Measurements from ENCODE around the gene NOL9. TPM values are rescaled to one million over a fixed set of nuclear protein-coding genes. Genes with fewer than 3 reads are reported as not detected.
A peak's percentile ranks its signal among the peaks of the same experiment; 100 is the strongest.

Gene NOL9
- total and polyA plus RNA-seq, 2 of the 13 experiments (the other 11 are each of a cell fraction or from before 2014, with no cell fraction given) = 18.0 to 24.7 TPM

DNA sequence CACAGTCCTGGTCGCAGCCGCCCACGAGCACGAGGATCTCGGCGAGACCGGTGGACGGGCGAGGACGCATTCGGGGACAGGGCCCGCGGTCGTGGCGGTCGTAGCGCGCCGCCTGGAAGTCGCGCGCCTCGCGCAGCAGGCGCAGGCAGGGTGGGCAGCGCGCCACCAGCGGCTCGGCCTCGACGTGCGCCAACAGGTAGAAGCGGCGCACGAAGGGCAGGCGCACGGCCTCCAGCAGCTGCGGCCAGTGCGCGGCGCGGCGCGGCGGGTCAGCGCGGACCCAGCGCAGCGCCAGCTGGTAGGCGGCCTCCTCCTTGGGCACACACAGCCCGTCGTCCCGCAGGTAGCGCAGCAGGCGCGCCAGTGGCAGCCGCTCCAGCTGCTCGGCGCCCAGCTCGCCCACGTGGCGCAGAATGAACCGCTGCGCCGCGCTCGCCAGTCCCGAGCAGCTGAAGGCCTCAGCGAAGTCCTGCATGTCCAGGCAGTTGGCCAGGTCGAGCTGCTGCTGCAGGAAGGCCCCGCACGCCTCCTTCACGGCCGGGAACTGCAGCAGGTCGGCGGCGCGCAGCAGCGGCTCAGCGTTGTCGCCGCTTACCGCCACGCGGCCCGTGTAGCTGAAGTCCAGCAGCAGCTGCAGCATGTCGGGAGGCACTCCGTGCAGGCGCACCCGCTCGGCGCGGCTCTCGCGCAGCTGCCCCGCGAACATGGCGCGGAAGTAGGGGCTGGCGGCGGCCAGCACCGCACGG is 47.8 kb upstream of the NOL9 start (continued):
- TF ChIP-seq, protein P1, sequence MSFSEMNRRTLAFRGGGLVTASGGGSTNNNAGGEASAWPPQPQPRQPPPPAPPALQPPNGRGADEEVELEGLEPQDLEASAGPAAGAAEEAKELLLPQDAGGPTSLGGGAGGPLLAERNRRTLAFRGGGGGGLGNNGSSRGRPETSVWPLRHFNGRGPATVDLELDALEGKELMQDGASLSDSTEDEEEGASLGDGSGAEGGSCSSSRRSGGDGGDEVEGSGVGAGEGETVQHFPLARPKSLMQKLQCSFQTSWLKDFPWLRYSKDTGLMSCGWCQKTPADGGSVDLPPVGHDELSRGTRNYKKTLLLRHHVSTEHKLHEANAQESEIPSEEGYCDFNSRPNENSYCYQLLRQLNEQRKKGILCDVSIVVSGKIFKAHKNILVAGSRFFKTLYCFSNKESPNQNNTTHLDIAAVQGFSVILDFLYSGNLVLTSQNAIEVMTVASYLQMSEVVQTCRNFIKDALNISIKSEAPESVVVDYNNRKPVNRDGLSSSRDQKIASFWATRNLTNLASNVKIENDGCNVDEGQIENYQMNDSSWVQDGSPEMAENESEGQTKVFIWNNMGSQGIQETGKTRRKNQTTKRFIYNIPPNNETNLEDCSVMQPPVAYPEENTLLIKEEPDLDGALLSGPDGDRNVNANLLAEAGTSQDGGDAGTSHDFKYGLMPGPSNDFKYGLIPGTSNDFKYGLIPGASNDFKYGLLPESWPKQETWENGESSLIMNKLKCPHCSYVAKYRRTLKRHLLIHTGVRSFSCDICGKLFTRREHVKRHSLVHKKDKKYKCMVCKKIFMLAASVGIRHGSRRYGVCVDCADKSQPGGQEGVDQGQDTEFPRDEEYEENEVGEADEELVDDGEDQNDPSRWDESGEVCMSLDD (CRISPR knock-in tag; IDR thresholded peaks at IDR 0.05; ENCODE audit: borderline replicate concordance) = no peak
- TF ChIP-seq, protein P2, sequence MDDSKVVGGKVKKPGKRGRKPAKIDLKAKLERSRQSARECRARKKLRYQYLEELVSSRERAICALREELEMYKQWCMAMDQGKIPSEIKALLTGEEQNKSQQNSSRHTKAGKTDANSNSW (CRISPR knock-in tag; IDR thresholded peaks at IDR 0.05; ENCODE audit: borderline replicate concordance) = no peak
- peak; percentile 19; the same call in 1 of the 2 replicates for TF ChIP-seq NRL (CRISPR knock-in tag; IDR thresholded peaks at IDR 0.05; ENCODE audit: borderline replicate concordance)
- no peak for TF ChIP-seq ZNF570 (CRISPR knock-in tag; IDR thresholded peaks at IDR 0.05; ENCODE audit: borderline replicate concordance)
- no peak for TF ChIP-seq ZNF7 (CRISPR knock-in tag; IDR thresholded peaks at IDR 0.05)
- TF ChIP-seq, protein P3, sequence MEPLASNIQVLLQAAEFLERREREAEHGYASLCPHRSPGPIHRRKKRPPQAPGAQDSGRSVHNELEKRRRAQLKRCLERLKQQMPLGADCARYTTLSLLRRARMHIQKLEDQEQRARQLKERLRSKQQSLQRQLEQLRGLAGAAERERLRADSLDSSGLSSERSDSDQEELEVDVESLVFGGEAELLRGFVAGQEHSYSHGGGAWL (CRISPR knock-in tag; IDR thresholded peaks at IDR 0.05) = no peak
- no peak for TF ChIP-seq ZNF713 (CRISPR knock-in tag; IDR thresholded peaks at IDR 0.05)
- TF ChIP-seq STAG1 (CRISPR knock-in tag; IDR thresholded peaks at IDR 0.05) = peak; percentile 13; the same call in 1 of the 2 replicates
- TF ChIP-seq EEA1 (CRISPR knock-in tag; IDR thresholded peaks at IDR 0.05; ENCODE audit: borderline replicate concordance) = no peak
- TF ChIP-seq IRF2 (CRISPR knock-in tag; IDR thresholded peaks at IDR 0.05) = no peak
- TF ChIP-seq RFXANK (CRISPR knock-in tag; IDR thresholded peaks at IDR 0.05) = no peak
- TF ChIP-seq PRPF4 (IDR thresholded peaks at IDR 0.05; ENCODE audit: low read depth, low read length, poor library complexity, severe bottlenecking) = no peak
- no peak for TF ChIP-seq ZNF33A (CRISPR knock-in tag; IDR thresholded peaks at IDR 0.05; ENCODE audit: borderline replicate concordance)
- TF ChIP-seq, protein P4, sequence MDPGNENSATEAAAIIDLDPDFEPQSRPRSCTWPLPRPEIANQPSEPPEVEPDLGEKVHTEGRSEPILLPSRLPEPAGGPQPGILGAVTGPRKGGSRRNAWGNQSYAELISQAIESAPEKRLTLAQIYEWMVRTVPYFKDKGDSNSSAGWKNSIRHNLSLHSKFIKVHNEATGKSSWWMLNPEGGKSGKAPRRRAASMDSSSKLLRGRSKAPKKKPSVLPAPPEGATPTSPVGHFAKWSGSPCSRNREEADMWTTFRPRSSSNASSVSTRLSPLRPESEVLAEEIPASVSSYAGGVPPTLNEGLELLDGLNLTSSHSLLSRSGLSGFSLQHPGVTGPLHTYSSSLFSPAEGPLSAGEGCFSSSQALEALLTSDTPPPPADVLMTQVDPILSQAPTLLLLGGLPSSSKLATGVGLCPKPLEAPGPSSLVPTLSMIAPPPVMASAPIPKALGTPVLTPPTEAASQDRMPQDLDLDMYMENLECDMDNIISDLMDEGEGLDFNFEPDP (CRISPR knock-in tag; conservative IDR thresholded peaks at IDR 0.05) = peak; percentile 85; the same call in 1 of the 2 replicates
- no peak for TF ChIP-seq SP4 (CRISPR knock-in tag; IDR thresholded peaks at IDR 0.05)
- 0 out of 2 replicates have a peak, but pooled peaks have one; percentile 45 for TF ChIP-seq ZNF234 (CRISPR knock-in tag; conservative IDR thresholded peaks at IDR 0.05)
- peak; percentile 65; the same call in 1 of the 2 replicates for TF ChIP-seq ZFYVE20 (CRISPR knock-in tag; IDR thresholded peaks at IDR 0.05; ENCODE audit: borderline replicate concordance, low read depth)
- no peak for TF ChIP-seq THYN1 (CRISPR knock-in tag; IDR thresholded peaks at IDR 0.05; ENCODE audit: borderline replicate concordance, low read depth)
- no peak for TF ChIP-seq ZC3H4 (CRISPR knock-in tag; IDR thresholded peaks at IDR 0.05; ENCODE audit: borderline replicate concordance)
- TF ChIP-seq BRD4 (CRISPR knock-in tag; IDR thresholded peaks at IDR 0.05) = peak; percentile 56
- TF ChIP-seq, protein P5, sequence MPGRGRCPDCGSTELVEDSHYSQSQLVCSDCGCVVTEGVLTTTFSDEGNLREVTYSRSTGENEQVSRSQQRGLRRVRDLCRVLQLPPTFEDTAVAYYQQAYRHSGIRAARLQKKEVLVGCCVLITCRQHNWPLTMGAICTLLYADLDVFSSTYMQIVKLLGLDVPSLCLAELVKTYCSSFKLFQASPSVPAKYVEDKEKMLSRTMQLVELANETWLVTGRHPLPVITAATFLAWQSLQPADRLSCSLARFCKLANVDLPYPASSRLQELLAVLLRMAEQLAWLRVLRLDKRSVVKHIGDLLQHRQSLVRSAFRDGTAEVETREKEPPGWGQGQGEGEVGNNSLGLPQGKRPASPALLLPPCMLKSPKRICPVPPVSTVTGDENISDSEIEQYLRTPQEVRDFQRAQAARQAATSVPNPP (CRISPR knock-in tag; IDR thresholded peaks at IDR 0.05) = no peak
